ENCODE data around the gene MCF2L. TPM values are rescaled to one million over a fixed set of nuclear protein-coding genes. Genes with fewer than 3 reads are reported as not detected.

The MCF2L gene
- total RNA-seq, 2 donors from 2014 or later = 48.0 to 49.9 TPM

GRCh38 chr13:112959701-112960542 lies 9.1 kb upstream of the MCF2L start:
- peak; percentile 39 for DNase-seq
- WGBS, 2 experiments (ENCODE audit: insufficient coverage in 1 of 2, insufficient read length in 1 of 2) = 92 to 96% methylated on average over 26 to 30 of the region's 30 CpGs
- Histone ChIP-seq H3K9ac (ENCODE audit: extremely low read depth, low read length, poor library complexity, severe bottlenecking) (no peak overlapping the region), H3K9me3 (ENCODE audit: control insufficient read depth, low read length) (no peaks in the 10 kb centered on the region), H3K27ac (ENCODE audit: low read depth, low read length) (peak overlapping the region; percentile 81), H3K36me3 (ENCODE audit: control insufficient read depth, insufficient read depth, low read length) (no peaks in the 10 kb centered on the region), H3K4me1 (ENCODE audit: control insufficient read depth, insufficient read depth, low read length) (no peaks in the 10 kb centered on the region), H3K27me3 (ENCODE audit: control insufficient read depth, insufficient read depth, low read length, poor library complexity, severe bottlenecking) (no peaks in the 10 kb centered on the region), H3K4me3 (ENCODE audit: low read length) (no peak overlapping the region)
- Mint-ChIP-seq H3K4me3 (no peak overlapping the region), H3K27me3 (ENCODE audit: insufficient read depth) (no peaks in the 10 kb centered on the region), H3K27ac (no peak overlapping the region), H3K36me3 (ENCODE audit: low read depth) (peaks cover 2% of the 10 kb centered on the region), H3K9me3 (no peaks in the 10 kb centered on the region), H3K4me1 (peaks cover 11% of the 10 kb centered on the region)
- no peak for TF ChIP-seq CTCF (conservative IDR thresholded peaks at IDR 0.05)

GRCh38 chr13:112960706-112961105 lies 8.3 kb upstream of the MCF2L start:
- Histone ChIP-seq H3K4me3 (ENCODE audit: low read length) (no peak overlapping the region), H3K27ac (ENCODE audit: low read depth, low read length) (no peak overlapping the region), H3K4me1 (ENCODE audit: control insufficient read depth, insufficient read depth, low read length) (no peaks in the 10 kb centered on the region), H3K36me3 (ENCODE audit: control insufficient read depth, insufficient read depth, low read length) (no peaks in the 10 kb centered on the region), H3K27me3 (ENCODE audit: control insufficient read depth, insufficient read depth, low read length, poor library complexity, severe bottlenecking) (no peaks in the 10 kb centered on the region), H3K9ac (ENCODE audit: extremely low read depth, low read length, poor library complexity, severe bottlenecking) (no peak overlapping the region), H3K9me3 (ENCODE audit: control insufficient read depth, low read length) (no peaks in the 10 kb centered on the region)
- Mint-ChIP-seq H3K36me3 (ENCODE audit: low read depth) (peaks cover 2% of the 10 kb centered on the region), H3K4me1 (peaks cover 11% of the 10 kb centered on the region), H3K27me3 (ENCODE audit: insufficient read depth) (no peaks in the 10 kb centered on the region), H3K9me3 (no peaks in the 10 kb centered on the region), H3K4me3 (no peak overlapping the region), H3K27ac (no peak overlapping the region)
- WGBS, 2 experiments (ENCODE audit: insufficient coverage in 1 of 2, insufficient read length in 1 of 2) = 93 to 94% methylated on average over 5 to 7 of the region's 7 CpGs
- no peak for TF ChIP-seq CTCF (conservative IDR thresholded peaks at IDR 0.05)
- DNase-seq = no peak

GRCh38 chr13:112961457-112962369 lies 7.3 kb upstream of the MCF2L start:
- WGBS, 2 experiments (ENCODE audit: insufficient coverage in 1 of 2, insufficient read length in 1 of 2) = 82 to 92% methylated on average over 10 to 20 of the region's 21 CpGs
- Histone ChIP-seq H3K36me3 (ENCODE audit: control insufficient read depth, insufficient read depth, low read length) (no peaks in the 10 kb centered on the region), H3K27ac (ENCODE audit: low read depth, low read length) (no peak overlapping the region), H3K27me3 (ENCODE audit: control insufficient read depth, insufficient read depth, low read length, poor library complexity, severe bottlenecking) (no peaks in the 10 kb centered on the region), H3K4me1 (ENCODE audit: control insufficient read depth, insufficient read depth, low read length) (no peaks in the 10 kb centered on the region), H3K9me3 (ENCODE audit: control insufficient read depth, low read length) (no peaks in the 10 kb centered on the region), H3K4me3 (ENCODE audit: low read length) (no peak overlapping the region), H3K9ac (ENCODE audit: extremely low read depth, low read length, poor library complexity, severe bottlenecking) (no peak overlapping the region)
- Mint-ChIP-seq H3K9me3 (no peaks in the 10 kb centered on the region), H3K4me3 (no peak overlapping the region), H3K27ac (no peak overlapping the region), H3K4me1 (peaks cover 7% of the 10 kb centered on the region), H3K27me3 (ENCODE audit: insufficient read depth) (no peaks in the 10 kb centered on the region), H3K36me3 (ENCODE audit: low read depth) (peaks cover 2% of the 10 kb centered on the region)
- no peak for TF ChIP-seq CTCF (conservative IDR thresholded peaks at IDR 0.05)
- no peak for DNase-seq
